Erythroblast (primary cell): ENCODE data around the gene NTSR1.

ENCODE experiments used
- DNase-seq, 2 experiments: peaks; one replicate each; lab custom pipeline; 2025; lab: John Stamatoyannopoulos, UW
- GATA1 ChIP-seq: IDR thresholded peaks from 2 replicates; pipeline ENCODE4 v1.6.1; 2011; ENCODE audit warnings: low read depth, mild to moderate bottlenecking, control low read depth, low read length, moderate library complexity
- POLR2A ChIP-seq: IDR thresholded peaks from 2 replicates; pipeline ENCODE4 v1.6.1; 2011; ENCODE audit warnings: mild to moderate bottlenecking, low read length

Gene NTSR1

GRCh38 chr20:62734326-62734725, 25.7 kb downstream of the NTSR1 start:
- TF ChIP-seq POLR2A = no peak
- TF ChIP-seq GATA1 = no peak
- DNase-seq = no peak

- TF ChIP-seq POLR2A (no peak), GATA1 (no peak)
- DNase-seq = no peak
Observed at GRCh38 chr20:62734881-62735280, 26.2 kb downstream of the NTSR1 start.

GRCh38 chr20:62735331-62735821, 26.7 kb downstream of the NTSR1 start:
- TF ChIP-seq POLR2A (no peak), GATA1 (no peak)
- no peak for DNase-seq

- TF ChIP-seq POLR2A = no peak
- TF ChIP-seq GATA1 = no peak
- no peak for DNase-seq
Observed at GRCh38 chr20:62736026-62736406, 27.4 kb downstream of the NTSR1 start.

GRCh38 chr20:62736407-62737071, 27.9 kb downstream of the NTSR1 start:
- TF ChIP-seq GATA1 = no peak
- TF ChIP-seq POLR2A = no peak
- no peak for DNase-seq

GRCh38 chr20:62737271-62737811, 28.7 kb downstream of the NTSR1 start:
- TF ChIP-seq GATA1 = no peak
- TF ChIP-seq POLR2A = no peak
- DNase-seq = no peak

GRCh38 chr20:62738025-62738881, 29.6 kb downstream of the NTSR1 start:
- DNase-seq = no peak

GRCh38 chr20:62739067-62739466, 30.4 kb downstream of the NTSR1 start:
- TF ChIP-seq POLR2A (no peak), GATA1 (no peak)

More at GRCh38 chr20:62738025-62738881, 29.6 kb downstream of the NTSR1 start:
- no peak for TF ChIP-seq POLR2A
- no peak for TF ChIP-seq GATA1

GRCh38 chr20:62739581-62740285, 31.1 kb downstream of the NTSR1 start:
- no peak for DNase-seq

More at GRCh38 chr20:62739067-62739466, 30.4 kb downstream of the NTSR1 start:
- no peak for DNase-seq

GRCh38 chr20:62740286-62741141, 31.9 kb downstream of the NTSR1 start:
- DNase-seq = no peak
- TF ChIP-seq GATA1 (no peak), POLR2A (no peak)

More at GRCh38 chr20:62739581-62740285, 31.1 kb downstream of the NTSR1 start:
- TF ChIP-seq POLR2A = no peak
- TF ChIP-seq GATA1 = no peak

GRCh38 chr20:62741191-62741691, 32.6 kb downstream of the NTSR1 start:
- no peak for TF ChIP-seq GATA1
- TF ChIP-seq POLR2A = no peak
- no peak for DNase-seq

- DNase-seq = no peak
Observed at GRCh38 chr20:62741701-62742491, 33.3 kb downstream of the NTSR1 start.

More at GRCh38 chr20:62741701-62742491, 33.3 kb downstream of the NTSR1 start:
- no peak for TF ChIP-seq POLR2A
